Hair follicle dermal papilla cell (primary cell): ENCODE results near the gene KCNQ1OT1. TPM values are rescaled to one million over a fixed set of nuclear protein-coding genes. Genes with fewer than 3 reads are reported as not detected.

ENCODE experiments used
- small RNA-seq: library from RNA; depleted of rRNA; stranded (forward); fragments of <200 nt; gene quantifications from one replicate; pipeline ENCODE3, GENCODE V24; 2012
- total RNA-seq: library from RNA; depleted of rRNA; stranded (reverse); fragments of >200 nt; gene quantifications from 2 replicates; pipeline ENCODE4 v1.2.3, GENCODE V29; 2012

The KCNQ1OT1 gene
- 8.1 and 11.8 TPM in 2 replicates for total RNA-seq

GRCh38 chr11:2699531-2700414 lies at the start of gene KCNQ1OT1:
TSS of gene KCNQ1OT1 (minus strand) at chr11:2699994.

Small RNAs within 50 kb of the gene (small RNA-seq; reads per million reads assigned to genes)
- gene RF01947, result not detected
- not detected for gene RF01948
- gene RF01950, result not detected

Other genes starting within 250 kb of the KCNQ1OT1 start
- gene CDKN1C, start 185.8 kb upstream of the KCNQ1OT1 start, total RNA-seq, result 12.4 and 14.8 TPM in 2 replicates
- gene PHLDA2, start 229.4 kb upstream of the KCNQ1OT1 start, total RNA-seq, result 3.4 and 4.5 TPM in 2 replicates